ENCODE measurements around the gene PIK3AP1.
"Not testable (repeated sequence)": the region's sequence is repeated elsewhere in the genome, so short reads cannot be mapped to it uniquely, and the experiment has no call there.

Gene PIK3AP1

DNA sequence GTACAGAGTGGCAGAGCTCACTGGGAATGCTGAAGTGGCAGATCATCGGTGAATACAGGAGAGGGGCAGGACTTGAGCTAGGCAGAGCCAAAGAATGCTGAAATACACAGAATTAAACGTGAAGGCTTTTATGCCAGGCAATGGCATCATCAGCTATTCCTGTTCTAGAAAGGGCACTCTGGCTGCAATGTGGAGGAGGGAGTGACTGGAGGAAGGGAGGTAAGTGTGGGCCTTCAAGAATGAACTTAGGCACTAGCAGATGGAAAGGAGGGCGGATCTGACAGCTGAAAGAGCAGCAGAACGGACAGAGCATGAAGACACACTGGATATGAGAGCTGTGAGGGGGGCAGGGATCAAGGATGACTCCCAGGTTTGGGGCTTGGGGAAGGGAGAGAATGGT, 121.5 kb downstream of the PIK3AP1 start:
- DNase-seq: no peak

DNA sequence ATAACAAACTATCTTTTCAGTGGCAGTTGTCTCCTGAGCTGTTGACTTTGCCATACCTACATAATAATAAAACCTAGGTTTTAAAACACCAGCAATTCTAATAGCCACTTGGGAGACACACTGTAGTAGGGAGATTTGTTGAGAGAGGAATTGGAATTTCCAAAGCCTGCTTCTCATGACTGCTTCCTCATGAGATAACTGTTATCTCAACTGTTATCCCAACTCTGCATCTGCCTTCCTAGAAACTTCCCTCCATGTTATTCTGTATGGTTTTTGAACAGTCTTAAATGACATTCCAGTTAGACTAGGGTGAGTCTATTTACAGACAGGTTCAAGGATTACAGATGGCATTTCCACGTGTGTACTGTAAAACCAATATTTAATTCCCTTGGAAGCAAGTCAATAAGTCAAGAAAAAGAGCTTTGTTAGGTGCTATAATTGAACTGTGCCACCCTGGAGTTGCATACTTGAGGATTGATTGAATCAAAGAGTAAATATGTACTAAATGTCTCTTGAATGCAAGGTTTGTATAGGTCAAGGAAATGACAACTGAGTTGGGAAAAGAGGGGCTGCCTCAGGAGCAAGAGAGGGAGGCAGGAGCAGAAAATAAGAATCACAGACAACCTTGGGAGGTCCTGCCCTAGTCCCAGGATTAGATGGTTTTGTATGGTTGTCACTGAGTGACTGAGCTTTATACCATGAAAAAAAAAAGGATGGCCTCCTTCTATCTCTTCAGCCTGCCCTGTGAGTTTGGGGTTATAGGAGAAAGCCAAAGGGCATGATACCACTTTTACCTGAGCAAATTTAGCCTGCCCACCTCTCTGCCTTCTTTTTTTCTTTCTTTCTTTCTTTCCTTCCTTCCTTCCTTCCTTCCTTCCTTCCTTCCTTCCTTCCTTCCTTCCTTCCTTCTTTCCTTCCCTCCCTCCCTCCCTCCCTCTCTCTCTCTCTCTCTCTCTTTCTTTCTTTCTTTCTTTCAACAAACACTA, 123.6 kb downstream of the PIK3AP1 start:
- DNase-seq: no peak

DNA sequence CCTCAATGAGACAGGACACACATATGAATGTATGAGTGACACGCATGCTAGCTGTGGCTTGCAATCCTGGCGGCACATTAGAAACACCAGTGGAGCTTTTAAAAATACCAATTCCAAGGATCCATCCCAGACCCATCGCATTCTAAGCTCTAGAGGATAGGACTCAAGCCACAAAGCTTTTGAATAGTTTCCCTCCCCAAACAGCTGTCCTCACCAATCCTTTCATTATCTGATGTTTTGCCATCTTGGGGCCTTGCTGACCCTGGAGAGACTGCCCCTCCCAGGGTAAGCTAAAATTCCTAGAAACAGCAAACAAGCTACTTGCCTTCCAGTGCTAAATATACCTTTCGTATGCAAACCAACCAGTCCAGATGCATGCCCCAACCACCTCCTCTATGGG, 124.6 kb downstream of the PIK3AP1 start:
- DNase-seq: no peak

DNA sequence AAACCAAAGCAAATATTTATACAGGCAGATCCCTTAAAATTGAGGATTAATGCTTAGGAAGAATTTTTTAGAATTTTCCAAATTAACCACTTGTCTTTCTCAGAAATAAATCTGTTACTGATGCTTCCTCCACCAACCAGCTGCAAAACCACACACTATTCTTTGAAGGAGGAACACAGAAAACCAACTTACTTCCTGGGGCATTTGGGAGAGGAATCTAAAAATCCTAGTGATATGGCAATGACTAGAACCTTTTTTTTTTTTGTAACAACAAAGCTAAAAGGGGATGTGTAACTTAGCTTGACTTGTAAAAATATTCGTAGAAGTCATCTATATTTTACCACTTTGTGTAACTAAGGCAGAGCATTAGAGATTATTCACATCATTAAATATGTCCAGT, 128.4 kb downstream of the PIK3AP1 start:
- no peak for DNase-seq

DNA sequence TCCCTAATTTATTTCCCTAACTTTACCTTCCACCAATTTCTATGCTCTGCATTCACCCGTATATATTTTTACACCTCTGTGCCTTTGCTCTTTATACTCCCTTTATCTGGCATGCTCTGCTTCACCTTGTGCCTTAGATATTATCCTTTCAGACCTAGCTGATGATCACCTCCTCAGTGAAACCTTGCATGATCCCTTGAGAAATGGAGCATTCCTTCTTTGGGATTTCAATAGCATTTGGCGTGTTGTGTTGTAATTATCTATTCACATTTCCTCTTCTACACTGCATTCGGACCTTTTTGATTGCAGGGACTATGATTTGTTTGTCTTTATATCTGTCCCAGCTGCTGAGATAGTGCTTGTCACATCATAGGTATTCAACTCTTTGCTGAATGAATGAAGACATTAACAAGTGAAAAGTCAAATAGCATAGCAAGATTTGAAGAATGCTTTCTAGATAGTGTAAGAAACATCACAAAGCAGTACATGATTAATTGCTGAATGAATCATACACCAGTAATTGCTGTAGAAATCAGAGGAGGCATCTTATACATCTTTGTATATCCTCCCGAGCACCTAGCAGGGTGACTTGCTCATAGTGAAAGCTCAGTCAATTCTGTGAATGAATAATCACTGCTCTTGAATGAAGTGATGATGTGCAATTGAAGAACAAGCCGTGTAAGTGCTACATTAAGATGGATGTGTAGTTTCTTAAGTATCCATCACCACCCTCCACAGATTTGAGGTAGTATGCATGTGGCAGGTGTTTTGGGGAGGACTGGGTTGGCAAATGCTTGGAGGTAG, 131.5 kb downstream of the PIK3AP1 start:
- DNase-seq: peak; percentile 57

DNA sequence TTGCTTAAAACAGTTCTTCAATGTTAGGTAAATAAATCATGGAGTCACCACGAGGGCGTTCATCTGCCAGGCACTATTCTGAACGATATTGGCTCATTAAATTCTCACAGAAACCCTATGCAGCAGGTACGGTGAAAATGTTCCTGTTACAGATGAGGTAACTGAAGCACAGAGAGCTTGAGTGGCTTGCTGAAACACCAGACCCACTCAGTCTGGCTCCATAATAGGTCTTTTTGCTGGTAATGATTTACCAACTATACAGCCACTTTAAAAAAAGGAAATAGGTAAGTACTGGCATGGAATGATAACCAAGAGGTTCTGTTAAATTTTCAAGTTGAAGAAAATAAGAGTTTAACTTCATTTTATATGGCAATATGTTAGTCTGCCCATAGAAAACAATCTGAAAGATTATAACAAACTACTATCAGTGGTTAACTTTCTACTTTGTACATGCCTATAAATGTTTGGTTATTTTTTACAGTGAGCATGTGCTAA, 132.2 kb downstream of the PIK3AP1 start:
- DNase-seq: no peak

DNA sequence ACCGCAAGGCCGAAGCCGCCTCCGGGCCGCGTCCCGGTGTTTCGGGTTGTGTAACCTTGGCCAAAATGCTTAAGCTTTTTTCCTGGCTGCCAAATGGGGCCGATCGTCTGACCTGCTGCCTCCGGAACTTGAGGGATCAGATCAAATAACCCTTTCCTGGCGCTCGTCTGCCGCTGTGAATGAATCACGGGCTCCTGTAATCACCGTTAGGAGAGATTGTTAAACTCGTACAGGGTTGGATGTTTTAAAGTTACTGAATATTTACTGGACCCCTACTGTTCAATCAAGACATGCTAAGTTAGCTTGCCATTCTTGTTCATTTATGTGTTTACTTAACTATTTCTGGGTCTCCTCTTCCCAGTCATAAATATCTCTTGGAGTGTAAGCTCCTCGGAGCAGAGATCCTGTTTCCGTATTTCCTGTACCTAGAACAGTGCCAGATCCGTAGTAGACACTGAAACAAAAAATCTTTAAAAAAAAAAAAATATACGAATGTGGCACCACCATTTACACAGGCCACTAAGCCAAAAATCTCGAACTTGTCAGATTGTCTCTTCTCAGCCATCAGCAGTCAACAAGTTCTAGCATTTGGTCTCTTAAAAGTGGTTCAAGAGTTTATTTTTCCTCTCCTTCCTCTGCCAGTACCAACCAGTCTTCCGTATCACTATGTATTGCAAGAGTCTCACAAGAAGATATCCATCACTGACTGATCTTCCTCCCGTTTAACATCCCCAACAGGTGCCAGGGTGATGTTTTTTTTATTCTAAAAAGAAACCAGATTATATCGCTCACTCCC, 132.9 kb downstream of the PIK3AP1 start:
- peak; percentile 52 for DNase-seq

DNA sequence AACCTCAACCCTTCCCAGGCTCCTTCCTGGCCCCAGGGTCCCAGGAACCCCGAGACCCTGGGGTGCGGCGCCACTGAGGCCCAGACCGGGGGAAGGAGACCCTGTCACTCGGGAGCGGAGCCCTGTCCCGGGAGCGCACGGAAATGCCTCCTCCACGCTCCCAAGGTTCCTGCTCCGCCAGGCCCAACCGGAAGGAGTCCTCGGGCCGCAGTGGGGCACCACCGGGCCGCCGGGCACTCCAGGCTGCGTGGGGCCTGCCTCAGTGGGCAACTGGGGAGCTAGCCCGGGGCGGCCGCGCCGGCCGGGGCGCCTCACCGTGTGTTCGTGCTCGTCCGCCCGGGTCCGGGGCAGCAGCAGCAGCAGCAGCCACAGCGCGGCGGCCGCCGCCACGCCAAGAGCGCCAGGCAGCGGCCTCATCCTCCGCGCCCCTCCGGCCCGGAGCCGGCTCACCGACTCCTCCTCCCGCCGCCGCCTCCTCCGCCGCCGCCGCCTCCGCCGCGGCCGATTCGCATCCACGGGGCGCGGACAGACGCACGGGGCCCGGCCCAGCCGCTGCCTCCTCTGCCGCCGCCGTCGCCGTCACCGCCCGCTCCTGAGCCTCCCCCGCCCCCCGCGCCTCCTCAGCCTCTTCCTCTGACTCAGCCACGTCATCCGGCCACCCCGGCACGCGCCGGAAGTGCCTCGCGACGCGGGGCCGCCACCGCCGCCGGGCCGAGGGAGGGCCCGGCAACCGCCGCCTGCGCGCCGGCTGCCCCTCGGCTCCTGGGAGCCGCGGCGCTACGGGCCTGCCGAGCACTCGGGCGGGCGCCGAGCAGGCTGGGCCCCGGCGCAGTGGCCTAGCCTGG, 133.7 kb downstream of the PIK3AP1 start, which contains the start of gene TM9SF3:
Gene TM9SF3 (minus strand): TSS at position 594 of the 845 bp plus-strand sequence. CDS start 177 bp downstream, at position 417.
- DNase-seq: peak; percentile 92

DNA sequence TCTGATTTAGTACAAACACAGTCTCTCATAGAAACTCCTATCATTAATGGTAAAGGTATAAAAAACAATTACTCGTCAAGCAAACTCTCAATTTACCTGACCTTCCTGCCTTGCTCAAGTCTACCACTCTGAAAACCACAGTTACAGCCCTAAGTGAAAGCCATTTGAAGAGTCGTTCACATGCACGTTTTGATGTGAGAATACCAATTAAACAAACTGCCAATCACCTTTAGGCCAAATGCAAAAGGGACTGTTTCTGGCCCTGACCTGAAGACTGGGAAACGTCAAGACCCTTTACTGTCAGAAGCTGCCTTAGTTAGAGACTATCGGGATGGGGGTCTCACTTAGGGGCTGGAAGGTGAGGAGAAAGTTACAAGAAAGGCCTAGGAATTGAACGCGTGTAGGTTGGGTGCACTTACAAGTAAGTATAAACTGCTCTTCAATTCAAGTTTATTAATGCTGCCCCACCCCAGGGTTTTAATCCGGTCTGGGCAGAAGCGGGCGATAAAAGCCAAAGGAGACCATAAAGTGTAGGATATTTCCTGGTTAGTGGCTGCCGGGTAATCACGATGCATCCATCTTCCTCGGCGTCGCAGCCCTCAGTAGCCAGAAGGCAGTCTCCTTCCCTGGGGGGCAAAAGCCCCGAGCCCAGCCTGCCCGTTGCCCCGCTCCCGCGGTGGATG, 134.4 kb downstream of the PIK3AP1 start:
- DNase-seq: no peak

DNA sequence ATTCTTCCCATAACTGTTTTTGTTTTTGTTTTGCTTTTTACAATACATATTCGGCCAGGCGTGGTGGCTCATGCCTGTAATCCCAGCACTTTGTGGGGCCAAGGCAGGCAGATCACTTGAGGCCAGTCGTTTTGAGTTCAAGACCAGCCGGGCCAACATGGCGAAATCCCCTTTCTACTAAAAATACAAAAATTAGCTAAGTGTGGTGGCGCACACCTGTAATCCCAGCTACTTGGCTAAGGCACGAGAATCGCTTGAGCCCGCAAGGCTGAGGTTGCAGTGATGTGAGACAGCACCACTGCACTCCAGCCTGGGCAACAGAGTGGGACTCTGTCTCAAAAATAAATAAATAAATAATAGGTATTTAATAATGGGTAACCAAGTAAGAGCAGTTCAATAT, 135.8 kb downstream of the PIK3AP1 start:
- no peak for DNase-seq

DNA sequence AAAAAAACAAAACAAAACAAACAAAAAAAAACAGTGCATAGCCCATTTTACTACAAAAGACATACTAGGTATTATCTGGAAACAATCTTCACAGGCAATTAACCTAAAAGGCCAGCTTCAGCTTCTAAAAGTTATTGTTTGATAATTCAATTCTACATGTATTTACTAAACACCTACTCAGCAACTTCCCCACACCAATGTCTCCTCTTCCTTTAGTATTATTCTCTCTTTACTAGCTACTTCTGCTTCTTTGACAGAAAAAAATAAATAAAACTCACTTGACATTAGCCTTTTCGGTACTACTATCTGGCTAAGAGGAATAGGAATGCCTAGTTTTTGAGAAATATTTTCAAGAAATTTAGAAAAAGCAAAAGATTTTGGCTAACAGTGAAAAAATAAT, 136.3 kb downstream of the PIK3AP1 start:
- DNase-seq: no peak

DNA sequence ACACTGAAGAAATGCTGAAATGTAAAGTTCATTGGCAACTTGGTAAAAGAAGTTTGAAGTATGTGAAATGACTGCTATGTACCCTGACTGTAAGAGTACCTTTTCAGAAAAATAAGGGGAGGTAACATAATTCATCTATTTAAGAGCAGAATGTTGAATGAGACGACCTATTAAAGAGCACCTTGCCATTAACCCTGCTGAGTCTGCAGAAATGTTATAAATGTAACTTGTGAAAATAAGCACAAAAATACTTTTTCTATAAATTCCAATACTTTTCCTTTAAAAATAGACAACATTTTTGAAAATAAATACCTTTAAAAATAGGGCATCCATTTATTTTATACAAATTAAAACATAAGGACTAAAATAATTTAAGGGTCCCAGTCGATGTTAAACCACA, 141.2 kb downstream of the PIK3AP1 start:
- no peak for DNase-seq

DNA sequence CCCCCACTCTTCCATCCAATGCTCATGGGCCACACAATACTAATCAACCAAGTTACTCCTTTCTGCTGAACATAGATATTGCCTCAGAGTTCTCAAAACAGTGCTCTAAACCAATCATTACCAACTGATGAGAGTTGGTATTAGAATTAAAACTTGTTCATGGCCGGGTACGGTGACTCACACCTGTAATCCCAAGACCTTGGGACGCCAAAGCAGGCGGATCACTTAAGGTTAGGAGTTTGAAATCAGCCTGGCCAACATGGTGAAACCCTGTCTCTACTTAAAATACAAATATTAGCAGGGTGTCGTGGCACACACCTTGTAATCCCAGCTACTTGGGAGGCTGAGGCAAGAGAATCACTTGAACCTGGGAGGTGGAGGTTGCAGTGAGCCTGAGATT, 141.7 kb downstream of the PIK3AP1 start:
- DNase-seq: no peak

DNA sequence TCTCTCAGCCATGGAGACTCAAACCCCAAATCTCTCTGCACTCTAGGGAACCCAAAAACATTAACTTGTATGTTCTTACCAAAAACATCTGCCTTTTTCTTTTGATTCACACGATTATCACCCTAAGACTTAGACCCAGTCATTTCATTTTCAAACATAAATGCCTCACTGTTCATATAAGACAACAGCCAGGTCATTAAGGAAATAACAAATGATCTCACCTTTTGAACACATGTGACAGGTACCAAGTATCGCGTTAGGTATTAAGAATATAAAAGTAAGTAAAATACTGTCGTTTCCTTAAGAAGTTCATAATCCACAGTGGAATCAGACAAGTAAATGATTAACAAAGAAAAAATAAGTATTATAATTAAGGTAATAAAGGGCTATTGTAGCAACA, 142.3 kb downstream of the PIK3AP1 start:
- DNase-seq: no peak

DNA sequence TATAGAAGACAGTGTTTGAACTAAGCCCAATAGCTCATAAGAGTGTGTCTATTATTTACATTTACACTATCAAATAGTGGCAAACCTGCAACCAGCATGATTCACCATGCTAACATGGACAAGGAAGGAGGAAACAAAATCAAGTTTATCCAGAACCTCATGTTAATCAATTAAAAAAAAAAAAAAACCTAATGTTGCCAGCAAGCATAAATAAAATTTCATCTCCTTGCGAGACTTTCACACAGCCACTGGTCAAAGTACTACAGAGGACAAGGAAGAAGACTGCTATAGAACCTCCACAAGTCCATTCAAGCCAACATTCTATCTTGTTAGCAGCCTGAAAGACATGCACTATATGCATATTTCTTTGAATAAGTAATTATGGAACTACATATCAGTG, 143.2 kb downstream of the PIK3AP1 start:
- no peak for DNase-seq

DNA sequence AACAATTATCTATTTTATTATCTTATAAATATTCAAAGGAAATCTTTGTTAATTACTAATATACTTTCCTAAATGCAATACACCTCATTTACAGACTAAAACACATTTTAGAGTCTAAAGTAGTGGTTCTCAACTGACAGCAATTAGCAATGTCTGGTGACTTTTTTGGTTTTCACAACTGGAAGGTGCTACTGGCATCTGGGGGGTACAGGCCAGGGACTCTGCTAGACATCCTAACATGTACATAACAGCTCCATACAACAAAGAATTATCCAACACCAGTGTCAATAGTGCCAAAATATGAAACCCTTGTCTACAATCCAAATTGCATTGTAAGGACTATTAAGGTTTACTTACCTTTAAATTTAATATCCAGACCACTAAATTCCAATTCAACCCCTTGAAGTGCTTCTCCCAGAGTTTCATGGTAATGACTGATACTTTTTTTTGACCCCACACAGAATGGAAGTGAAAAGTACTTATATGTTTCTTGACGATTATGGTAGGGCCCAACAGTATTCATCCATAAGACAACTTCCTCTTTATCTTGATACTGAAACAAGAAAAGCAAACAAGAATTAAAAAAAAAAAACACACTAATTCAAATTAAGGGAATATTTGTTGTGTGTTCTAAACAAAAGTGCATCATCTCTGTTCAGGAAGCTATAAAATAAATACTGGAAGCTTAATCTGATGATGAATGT, 143.9 kb downstream of the PIK3AP1 start:
- DNase-seq: no peak

DNA sequence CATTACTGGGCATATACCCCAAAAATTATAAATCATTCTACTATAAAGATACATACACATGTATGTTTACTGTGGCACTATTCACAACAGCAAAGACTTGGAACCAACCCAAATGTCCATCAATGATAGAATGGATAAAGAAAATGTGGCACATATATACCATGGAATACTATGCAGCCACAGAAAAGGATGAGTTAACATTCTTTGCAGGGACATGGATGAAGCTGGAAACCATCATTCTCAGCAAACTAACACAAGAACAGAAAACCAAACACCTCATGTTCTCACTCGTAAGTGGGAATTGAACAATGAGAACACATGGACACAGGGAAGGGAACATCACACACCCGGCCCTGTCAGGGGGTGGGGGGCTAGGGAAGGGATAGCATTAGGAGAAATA, 145.8 kb downstream of the PIK3AP1 start:
- DNase-seq: not testable (repeated sequence)

DNA sequence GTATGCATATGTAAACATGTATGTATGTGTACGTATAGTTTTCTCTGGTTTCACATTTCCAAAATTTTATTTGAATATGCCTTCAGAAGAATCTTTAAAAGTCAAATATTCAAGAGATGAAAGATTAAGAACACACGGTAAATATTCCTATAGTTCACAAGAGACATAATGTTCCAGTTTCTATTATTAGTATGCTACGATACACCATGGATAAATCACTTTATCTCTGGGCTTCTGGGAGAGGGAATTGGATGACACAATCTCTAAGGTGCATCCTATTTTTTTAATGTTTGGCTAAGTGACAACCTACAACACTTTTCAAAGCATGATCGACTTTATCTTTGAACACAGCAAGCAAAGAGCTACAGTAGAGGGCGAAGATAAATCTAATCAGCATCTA, 147.3 kb downstream of the PIK3AP1 start:
- no peak for DNase-seq

DNA sequence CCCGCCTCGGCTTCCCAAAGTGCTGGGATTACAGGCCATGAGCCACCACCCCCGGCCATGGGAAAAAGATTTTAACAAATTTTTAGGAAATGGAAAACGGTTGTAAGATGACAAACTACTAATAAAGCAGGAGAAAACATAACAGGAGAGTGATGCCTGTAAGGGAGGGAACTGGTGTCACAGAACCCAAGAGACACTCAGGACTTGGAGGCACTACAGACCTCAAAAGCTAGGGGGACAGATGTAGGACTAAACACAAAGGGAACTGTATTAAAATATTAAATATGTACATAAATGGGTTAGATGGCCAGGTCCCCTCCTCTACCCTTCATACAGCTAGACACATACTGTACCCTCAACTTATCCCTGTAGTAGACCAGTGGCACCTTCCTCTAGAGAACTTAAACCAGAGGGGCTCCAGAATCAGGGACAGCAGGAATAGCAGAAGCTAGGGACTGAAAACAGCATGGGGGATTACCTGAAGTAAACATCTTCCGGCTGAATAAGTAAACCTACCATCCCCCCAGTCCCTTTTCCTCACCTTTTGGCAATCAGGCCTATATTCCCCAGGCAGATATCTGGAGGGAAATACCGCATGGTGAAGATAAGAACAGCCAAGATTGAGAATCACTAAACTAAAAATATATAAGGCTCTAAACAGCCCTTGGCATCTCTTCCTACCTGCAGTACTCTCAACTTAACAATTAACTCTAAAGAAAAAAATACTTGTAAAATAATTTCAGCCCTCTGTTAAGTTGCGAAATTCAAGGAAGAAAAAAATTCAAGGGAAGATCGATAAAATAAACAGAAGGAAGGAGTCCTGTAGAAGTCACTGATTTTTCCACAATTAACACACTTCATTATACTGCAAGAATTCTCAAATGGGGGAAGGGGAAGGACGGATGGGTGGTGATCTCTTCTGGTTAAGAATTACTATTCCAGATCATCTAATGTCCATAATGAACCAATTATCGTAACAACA, 149.0 kb downstream of the PIK3AP1 start:
- no peak for DNase-seq

Measured in stimulated activated CD4-positive, alpha-beta T cell treated with anti-CD3 and anti-CD28 coated beads, Interleukin-1b, Interleukin-23, amount 100 ng/mL, for 48 hours (primary cell).